HCT116 (cell line): ENCODE data around the gene PLEKHG3. TPM values are rescaled to one million over a fixed set of nuclear protein-coding genes. Genes with fewer than 3 reads are reported as not detected.

Experiments
- ATAC-seq: fragments of 200-7000 bp; cut with Tn5 transposase; 2 replicates; pipeline ENCODE4 v1.9.1; 2020; ENCODE audit warnings: mild to moderate bottlenecking, moderate library complexity
- BruUV-seq: library from RNA; stranded (reverse); fragments of 400-500 nt; replicated peaks from 2 replicates; lab custom pipeline; 2021; lab: Mats Ljungman, UMichigan
- CTCF ChIA-PET: fragments of 300-600 bp; sonication (Branson Sonifier 250); formaldehyde crosslinking; loops from one replicate; lab custom pipeline; 2021; ENCODE audit warnings: antibody characterized with exemption; lab: Charles Lee
- POLR2A ChIA-PET: fragments of 300-600, 350-600 bp; sonication (Branson Sonifier 250); formaldehyde crosslinking; loops from one replicate; lab custom pipeline; 2021; ENCODE audit warnings: antibody characterized with exemption; lab: Charles Lee
- RAD21 ChIA-PET, 2 experiments: fragments of 300-600 bp; sonication (Branson Sonifier 250); formaldehyde crosslinking; loops; one replicate each; lab custom pipeline; 2023; ENCODE audit warnings: low total read pairs in 2 of 2; ENCODE audit not compliant: uncharacterized antibody in 2 of 2, unreplicated experiment in 2 of 2, low non-redundant PET in 1 of 2; lab: Charles Lee
- DNase-seq: peaks from one replicate; pipeline ENCODE4 v3.0.0-alpha.2; 2010; ENCODE audit warnings: low read depth, low spot score
- H2AFZ ChIP-seq: fragments of 200-600 bp; shearing (Covaris generic), sonication (generic); 2 replicates; pipeline ENCODE4 v1.6.1; 2017; ENCODE audit warnings: low read depth, mixed run types, mixed read lengths, antibody characterized with exemption, low read length; ENCODE audit not compliant: poor library complexity, severe bottlenecking
- H3K27ac ChIP-seq: 2 replicates; pipeline ENCODE4 v1.5.1; 2012; ENCODE audit warnings: low read depth, low read length
- H3K27me3 ChIP-seq: fragments of 200-600 bp; sonication (generic); 2 replicates; pipeline ENCODE4 v1.6.1; 2016; ENCODE audit warnings: mixed run types, low read length, mixed read lengths; ENCODE audit not compliant: insufficient read depth
- H3K36me3 ChIP-seq, 2 experiments: fragments of 200-500 bp in 1 of 2; fragments of 200-600 bp in 1 of 2; sonication (Bioruptor generic) in 1 of 2; sonication (generic) in 1 of 2; 2 replicates each; pipeline versions ENCODE4 v1.5.1 to v1.6.1; 2014 to 2016; ENCODE audit warnings: low read length in 2 of 2, inconsistent platforms in 1 of 2, mixed read lengths in 1 of 2, mixed run types in 1 of 2; ENCODE audit not compliant: insufficient read depth in 2 of 2, control insufficient read depth in 1 of 2
- H3K4me1 ChIP-seq, 2 experiments: fragments of 200-600 bp in 1 of 2; sonication (generic) in 1 of 2; 2 replicates each; pipeline versions ENCODE4 v1.5.1 to v1.6.1; 2012 to 2017; ENCODE audit warnings: low read length in 2 of 2, inconsistent platforms in 1 of 2, mild to moderate bottlenecking in 1 of 2, mixed read lengths in 1 of 2, mixed run types in 1 of 2, moderate library complexity in 1 of 2; ENCODE audit not compliant: insufficient read depth in 2 of 2, control insufficient read depth in 1 of 2
- H3K4me2 ChIP-seq: fragments of 200-600 bp; sonication (generic); 2 replicates; pipeline ENCODE4 v1.6.1; 2017; ENCODE audit warnings: mixed run types, low read length, mixed read lengths
- H3K4me3 ChIP-seq, 2 experiments: fragments of 200-600 bp in 1 of 2; sonication (generic) in 1 of 2; replicated peaks in 1 of 2; 2 replicates each; pipeline ENCODE4 v1.5.1; 2011 to 2016; ENCODE audit warnings: low read length in 2 of 2, control low read depth in 1 of 2, low read depth in 1 of 2, mild to moderate bottlenecking in 1 of 2, mixed read lengths in 1 of 2, mixed run types in 1 of 2
- H3K79me2 ChIP-seq: fragments of 200-600 bp; sonication (generic); 2 replicates; pipeline ENCODE4 v1.6.1; 2017; ENCODE audit warnings: mild to moderate bottlenecking, mixed run types, low read length, moderate library complexity, mixed read lengths; ENCODE audit not compliant: insufficient read depth
- H3K9ac ChIP-seq: fragments of 200-600 bp; sonication (generic); 2 replicates; pipeline ENCODE4 v1.6.1; 2016; ENCODE audit warnings: low read length, mixed read lengths
- H3K9me2 ChIP-seq: fragments of 200-600 bp; sonication (generic), shearing (Covaris generic); 2 replicates; pipeline ENCODE4 v1.6.1; 2017; ENCODE audit warnings: mixed run types, mild to moderate bottlenecking, moderate library complexity; ENCODE audit not compliant: insufficient read depth
- H3K9me3 ChIP-seq, 2 experiments: fragments of 200-500 bp in 1 of 2; fragments of 200-600 bp in 1 of 2; sonication (Bioruptor generic) in 1 of 2; sonication (generic) in 1 of 2; 2 replicates each; pipeline ENCODE4 v1.6.1; 2014 to 2017; ENCODE audit warnings: low read length in 2 of 2, mixed read lengths in 2 of 2, inconsistent platforms in 1 of 2, low read depth in 1 of 2, mild to moderate bottlenecking in 1 of 2, mixed run types in 1 of 2, moderate library complexity in 1 of 2; ENCODE audit not compliant: control insufficient read depth in 1 of 2, insufficient read depth in 1 of 2
- H4K20me1 ChIP-seq: fragments of 200-600 bp; sonication (generic), shearing (Covaris generic); 2 replicates; pipeline ENCODE4 v1.6.1; 2017; ENCODE audit warnings: mixed run types, mild to moderate bottlenecking, moderate library complexity; ENCODE audit not compliant: insufficient read depth
- CEBPB ChIP-seq: IDR thresholded peaks from 2 replicates; pipeline ENCODE4 v1.6.1; 2012; ENCODE audit warnings: low read depth
- CTCF ChIP-seq, 3 experiments: fragments of 200-600 bp in 1 of 3; sonication (generic) in 1 of 3; IDR thresholded peaks in 2 of 3; conservative IDR thresholded peaks in 1 of 3; 2 replicates each; pipeline ENCODE4 v1.5.1; 2012 to 2017; ENCODE audit warnings: low read depth in 2 of 3, low read length in 2 of 3, antibody characterized with exemption in 1 of 3, borderline replicate concordance in 1 of 3, control low read depth in 1 of 3, mild to moderate bottlenecking in 1 of 3, mixed read lengths in 1 of 3, mixed run types in 1 of 3, moderate library complexity in 1 of 3; ENCODE audit not compliant: insufficient read depth in 1 of 3
- EGR1 ChIP-seq: IDR thresholded peaks from 2 replicates; pipeline ENCODE4 v1.6.1; 2012; ENCODE audit warnings: low read depth
- EZH2 ChIP-seq: fragments of 200-600 bp; sonication (generic); IDR thresholded peaks from 2 replicates; pipeline ENCODE4 v1.6.1; 2017; ENCODE audit warnings: antibody characterized with exemption, mixed run types
- POLR2A ChIP-seq: IDR thresholded peaks from 2 replicates; pipeline ENCODE4 v1.7.0; 2011; ENCODE audit warnings: borderline replicate concordance; ENCODE audit not compliant: insufficient read depth, insufficient read length; ENCODE audit errors: extremely low read depth
- POLR2AphosphoS5 ChIP-seq: IDR thresholded peaks from 2 replicates; pipeline ENCODE4 v1.6.1; 2011; ENCODE audit warnings: mild to moderate bottlenecking, low read depth, low read length, moderate library complexity
- SIN3A ChIP-seq: IDR thresholded peaks from 2 replicates; pipeline ENCODE4 v1.6.1; 2012; ENCODE audit warnings: low read depth
- SP1 ChIP-seq: IDR thresholded peaks from 2 replicates; pipeline ENCODE4 v1.6.1; 2012; ENCODE audit warnings: low read depth
- SRF ChIP-seq: IDR thresholded peaks from 2 replicates; pipeline ENCODE4 v1.6.1; 2012; ENCODE audit warnings: low read depth
- TCF7L2 ChIP-seq: IDR thresholded peaks from 2 replicates; pipeline ENCODE4 v1.7.0; 2011; ENCODE audit warnings: borderline replicate concordance, inconsistent platforms; ENCODE audit not compliant: insufficient read depth, insufficient read length; ENCODE audit errors: extremely low read depth
- ZFX ChIP-seq: fragments of 450-650 bp; IDR thresholded peaks from 2 replicates; pipeline ENCODE4 v1.6.1; 2017
- intact Hi-C: fragments of 100-400 bp; cut with micrococcal nuclease; formaldehyde crosslinking; loops from 2 replicates; pipeline ENCODE4 v1.10.0; 2022
- total RNA-seq: library from RNA; stranded (reverse); gene quantifications from one replicate; pipeline ENCODE4 v1.2.1, GENCODE V29; 2021; ENCODE audit not compliant: unreplicated experiment

PLEKHG3 gene
- total RNA-seq, 1 experiment from 2014 or later = 55.6 TPM

- ChIA-PET CTCF (no interaction called here), RAD21 (no interaction called here), POLR2A (no interaction called here)
- Histone ChIP-seq H3K4me1 (peaks cover 0 to 4% of the 10 kb centered on the region in 2 experiments; a peak in 1 of 4 replicates), H3K4me3 (no peak overlapping the region), H2AFZ (no peak overlapping the region), H4K20me1 (no peaks in the 10 kb centered on the region), H3K9ac (no peak overlapping the region), H3K36me3 (no peaks in the 10 kb centered on the region), H3K79me2 (no peaks in the 10 kb centered on the region), H3K27ac (no peak overlapping the region), H3K27me3 (no peaks in the 10 kb centered on the region), H3K9me3 (no peaks in the 10 kb centered on the region), H3K4me2 (no peak overlapping the region), H3K9me2 (no peaks in the 10 kb centered on the region)
- DNase-seq (no peak), ATAC-seq (no peak)
- TF ChIP-seq TCF7L2 (no peak), CEBPB (no peak), SRF (no peak), POLR2AphosphoS5 (no peak), CTCF (IDR thresholded peaks at IDR 0.05 in 2 of 3, conservative IDR thresholded peaks at IDR 0.05 in 1 of 3; ENCODE audit: borderline replicate concordance in 1 of 3, insufficient read depth in 1 of 3, low read depth in 2 of 3, low read length in 2 of 3) (no peak), EGR1 (no peak), SP1 (no peak), POLR2A (no peak), SIN3A (no peak), EZH2 (no peak), ZFX (no peak)
- BruUV-seq = no TSS peak
- intact Hi-C loops = no loop called here
Measured at GRCh38 chr14:64777461-64777860, 73.2 kb downstream of the PLEKHG3 start.
